IMR-90 (cell line): ENCODE results near the gene DCAF5. TPM values are rescaled to one million over a fixed set of nuclear protein-coding genes. Genes with fewer than 3 reads are reported as not detected.

ENCODE experiments used
- ATAC-seq: fragments of 200-7000 bp; cut with Tn5 transposase; 2 replicates; pipeline ENCODE4 v1.9.1; 2020; ENCODE audit warnings: low read depth, mild to moderate bottlenecking, moderate library complexity
- BruUV-seq: library from RNA; stranded (reverse); fragments of 400-500 nt; replicated peaks from 2 replicates; lab custom pipeline; 2021; lab: Mats Ljungman, UMichigan
- CTCF ChIA-PET: fragments of 300-600 bp; formaldehyde crosslinking; extraction: SDS; loops from one replicate; lab custom pipeline; 2021; ENCODE audit warnings: antibody characterized with exemption; lab: Yijun Ruan, JAX
- POLR2A ChIA-PET: fragments of 300-600 bp; sonication (Branson Sonifier 250); formaldehyde crosslinking; loops from one replicate; lab custom pipeline; 2022; ENCODE audit warnings: antibody characterized with exemption; ENCODE audit not compliant: unreplicated experiment; lab: Charles Lee
- DNase-seq: peaks from one replicate; pipeline ENCODE4 v3.0.0; 2013
- H2AFZ ChIP-seq: replicated peaks from 2 replicates; pipeline ENCODE3; 2013; ENCODE audit warnings: low read length, mild to moderate bottlenecking; ENCODE audit not compliant: poor library complexity
- H2AK5ac ChIP-seq: 2 replicates; pipeline ENCODE4 v1.6.1; 2013; ENCODE audit warnings: low read depth, low read length, inconsistent platforms
- H2AK9ac ChIP-seq: replicated peaks from 2 replicates; pipeline ENCODE3; 2013; ENCODE audit warnings: mild to moderate bottlenecking, low read depth, low read length, moderate library complexity; ENCODE audit not compliant: poor library complexity
- H2BK120ac ChIP-seq: 2 replicates; pipeline ENCODE4 v1.6.1; 2013; ENCODE audit warnings: low read depth, low read length, inconsistent platforms
- H2BK15ac ChIP-seq: 3 replicates; pipeline ENCODE4 v1.6.1; 2013; ENCODE audit warnings: low read depth, low read length, inconsistent platforms
- H2BK20ac ChIP-seq: 2 replicates; pipeline ENCODE4 v1.6.1; 2013; ENCODE audit warnings: low read depth, mild to moderate bottlenecking, inconsistent platforms, low read length, moderate library complexity
- H2BK5ac ChIP-seq: 2 replicates; pipeline ENCODE4 v1.6.1; 2013; ENCODE audit warnings: mild to moderate bottlenecking, low read depth, low read length, inconsistent platforms; ENCODE audit not compliant: poor library complexity, severe bottlenecking
- H3K14ac ChIP-seq: replicated peaks from 2 replicates; pipeline ENCODE4 v1.6.1; 2013; ENCODE audit warnings: low read depth, low read length, inconsistent platforms
- H3K18ac ChIP-seq: 2 replicates; pipeline ENCODE4 v1.6.1; 2013; ENCODE audit warnings: low read depth, low read length, control low read depth
- H3K23ac ChIP-seq: 2 replicates; pipeline ENCODE4 v1.6.1; 2013; ENCODE audit warnings: low read depth, low read length, inconsistent platforms
- H3K27ac ChIP-seq: 2 replicates; pipeline ENCODE4 v1.5.1; 2013; ENCODE audit warnings: mild to moderate bottlenecking, control low read depth, low read length; ENCODE audit not compliant: insufficient read depth
- H3K27me3 ChIP-seq: 2 replicates; pipeline ENCODE4 v1.6.1; 2013; ENCODE audit warnings: low read length; ENCODE audit not compliant: control insufficient read depth, insufficient read depth
- H3K36me3 ChIP-seq: 2 replicates; pipeline ENCODE4 v1.6.1; 2013; ENCODE audit warnings: low read length, mixed read lengths; ENCODE audit not compliant: control insufficient read depth, insufficient read depth
- H3K4ac ChIP-seq: 2 replicates; pipeline ENCODE4 v1.6.1; 2013; ENCODE audit warnings: low read depth, low read length, inconsistent platforms
- H3K4me1 ChIP-seq: 2 replicates; pipeline ENCODE4 v1.6.1; 2013; ENCODE audit warnings: low read length, mixed read lengths; ENCODE audit not compliant: control insufficient read depth, insufficient read depth
- H3K4me2 ChIP-seq: 2 replicates; pipeline ENCODE4 v1.6.1; 2013; ENCODE audit warnings: low read depth, mild to moderate bottlenecking, control low read depth, low read length, moderate library complexity
- H3K4me3 ChIP-seq: 2 replicates; pipeline ENCODE4 v1.5.1; 2013; ENCODE audit warnings: low read depth, mild to moderate bottlenecking, control low read depth, low read length, moderate library complexity; ENCODE audit not compliant: insufficient read depth
- H3K56ac ChIP-seq: 2 replicates; pipeline ENCODE4 v1.6.1; 2013; ENCODE audit warnings: low read length, inconsistent platforms; ENCODE audit not compliant: insufficient read depth; ENCODE audit errors: extremely low read depth
- H3K79me1 ChIP-seq, 2 experiments: 2 replicates each; pipeline ENCODE4 v1.6.1; 2013; ENCODE audit warnings: low read length in 2 of 2, inconsistent platforms in 1 of 2, low read depth in 1 of 2
- H3K9ac ChIP-seq: 2 replicates; pipeline ENCODE4 v1.6.1; 2013; ENCODE audit warnings: low read depth, low read length, control low read depth
- H3K9me1 ChIP-seq: 2 replicates; pipeline ENCODE4 v1.6.1; 2013; ENCODE audit warnings: low read length, inconsistent platforms; ENCODE audit not compliant: insufficient read depth
- H3K9me3 ChIP-seq: 2 replicates; pipeline ENCODE4 v1.6.1; 2013; ENCODE audit warnings: low read length; ENCODE audit not compliant: control insufficient read depth, insufficient read depth
- H4K20me1 ChIP-seq: 2 replicates; pipeline ENCODE4 v1.6.1; 2013; ENCODE audit warnings: low read length, inconsistent platforms; ENCODE audit not compliant: insufficient read depth
- H4K5ac ChIP-seq: 2 replicates; pipeline ENCODE4 v1.6.1; 2013; ENCODE audit warnings: mild to moderate bottlenecking, low read depth, low read length, control low read depth
- H4K8ac ChIP-seq, 2 experiments: 2 replicates each; pipeline ENCODE4 v1.6.1; 2013; ENCODE audit warnings: low read depth in 2 of 2, low read length in 2 of 2, control low read depth in 1 of 2, inconsistent platforms in 1 of 2
- H4K91ac ChIP-seq: 2 replicates; pipeline ENCODE4 v1.6.1; 2013; ENCODE audit warnings: low read depth, low read length, inconsistent platforms; ENCODE audit not compliant: insufficient read depth
- BHLHE40 ChIP-seq: fragments of 150-350 bp; IDR thresholded peaks from 2 replicates; pipeline ENCODE4 v1.6.1; 2016; ENCODE audit warnings: mild to moderate bottlenecking, low read depth, low read length
- CEBPB ChIP-seq: IDR thresholded peaks from 2 replicates; pipeline ENCODE4 v1.6.1; 2012; ENCODE audit warnings: low read depth, low read length, improper control_type of control experiment
- CHD1 ChIP-seq: IDR thresholded peaks from 2 replicates; pipeline ENCODE4 v1.6.1; 2012; ENCODE audit warnings: low read depth, low read length, improper control_type of control experiment
- MAZ ChIP-seq: IDR thresholded peaks from 2 replicates; pipeline ENCODE4 v1.6.1; 2012; ENCODE audit warnings: low read depth, mild to moderate bottlenecking, low read length, improper control_type of control experiment, moderate library complexity, borderline replicate concordance
- MXI1 ChIP-seq: IDR thresholded peaks from 2 replicates; pipeline ENCODE4 v1.6.1; 2012; ENCODE audit warnings: low read depth, mild to moderate bottlenecking, low read length, moderate library complexity, borderline replicate concordance
- NFE2L2 ChIP-seq: fragments of 150-350 bp; IDR thresholded peaks from 2 replicates; pipeline ENCODE4 v1.6.1; 2016; ENCODE audit warnings: low read depth, mild to moderate bottlenecking, low read length
- POLR2A ChIP-seq: IDR thresholded peaks from 2 replicates; pipeline ENCODE4 v1.6.1; 2012; ENCODE audit warnings: mild to moderate bottlenecking, low read depth, low read length
- RCOR1 ChIP-seq: IDR thresholded peaks from 2 replicates; pipeline ENCODE4 v1.6.1; 2012; ENCODE audit warnings: mild to moderate bottlenecking, low read length, improper control_type of control experiment; ENCODE audit not compliant: insufficient replicate concordance
- RFX5 ChIP-seq: IDR thresholded peaks from 2 replicates; pipeline ENCODE4 v1.8.0; 2012; ENCODE audit warnings: low read depth, mild to moderate bottlenecking, low read length, moderate library complexity
- SMC3 ChIP-seq: fragments of 150-350 bp; IDR thresholded peaks from 2 replicates; pipeline ENCODE4 v1.6.1; 2016; ENCODE audit warnings: low read depth, mild to moderate bottlenecking, antibody characterized with exemption, low read length, moderate library complexity
- USF2 ChIP-seq: fragments of 150-350 bp; IDR thresholded peaks from 2 replicates; pipeline ENCODE4 v1.6.1; 2017; ENCODE audit warnings: mild to moderate bottlenecking, antibody characterized with exemption, low read length, low read depth
- WGBS, 2 experiments: methylation state at CpG; one replicate each; pipeline versions ENCODE4 v1.1.5 to v1.1.7; 2013; ENCODE audit warnings: missing lambda C conversion rate in 2 of 2; ENCODE audit not compliant: insufficient read length in 1 of 2; ENCODE audit errors: extremely low coverage in 2 of 2; 5-methylcytosine and 5-hydroxymethylcytosine counted together
- dilution Hi-C: fragments of 300-500 bp; cut with HindIII; formaldehyde crosslinking; loops from one replicate; pipeline ENCODE4 v1.14.3; 2018; ENCODE audit warnings: low sequenced_read_pairs; ENCODE audit not compliant: unreplicated experiment
- in situ Hi-C: fragments of 300-500 bp; cut with MboI; formaldehyde crosslinking; loops from 3 replicates; pipeline ENCODE4 v1.14.3; 2019; ENCODE audit warnings: low sequenced_read_pairs, inconsistent platforms, mixed read lengths
- intact Hi-C: fragments of 100-400 bp; cut with micrococcal nuclease; formaldehyde crosslinking; loops from 2 replicates; pipeline ENCODE4 v1.10.0; 2022
- polyA plus RNA-seq, 3 experiments: library from polyadenylated mRNA; depleted of rRNA; stranded (reverse); fragments of >200 nt; gene quantifications; 2 replicates each; pipeline ENCODE4 v1.2.3, GENCODE V29; 2012; ENCODE audit warnings: low replicate concordance in 1 of 3
- total RNA-seq: library from RNA; depleted of rRNA; stranded (reverse); fragments of >200 nt; gene quantifications from 2 replicates; pipeline ENCODE4 v1.2.3, GENCODE V29; 2012
- TF ChIP-seq, protein P1 (sequence below): conservative IDR thresholded peaks from 2 replicates; pipeline ENCODE4 v1.5.1; 2012; ENCODE audit warnings: mild to moderate bottlenecking, low read depth, low read length, improper control_type of control experiment

DCAF5 gene
- total and polyA plus RNA-seq, 2 of the 4 experiments (the other 2 are of a cell fraction): 17.6 to 30.4 TPM

- TF ChIP-seq RCOR1: no peak
These were observed 20.3 kb downstream of the DCAF5 start (continued) for GRCh38 chr14:69132513-69133181.

- Histone ChIP-seq H3K18ac (no peak overlapping the region), H2AK9ac (no peak overlapping the region), H3K14ac (no peak overlapping the region), H3K9me3 (no peaks in the 10 kb centered on the region), H3K79me1 (peaks cover 15 to 80% of the 10 kb centered on the region in 2 experiments), H2BK5ac (no peak overlapping the region), H3K36me3 (no peaks in the 10 kb centered on the region), H2AK5ac (no peak overlapping the region), H2BK120ac (no peak overlapping the region), H3K9me1 (peaks cover 10% of the 10 kb centered on the region), H4K91ac (no peak overlapping the region), H3K56ac (no peak overlapping the region), H3K4me3 (no peak overlapping the region), H3K27ac (no peak overlapping the region), H4K20me1 (peaks cover 45% of the 10 kb centered on the region), H4K5ac (no peak overlapping the region), H4K8ac (no peak overlapping the region), H2BK20ac (no peak overlapping the region), H3K4ac (no peak overlapping the region), H3K27me3 (no peaks in the 10 kb centered on the region), H2AFZ (no peak overlapping the region), H3K4me1 (peaks cover 9% of the 10 kb centered on the region), H2BK15ac (no peak overlapping the region), H3K4me2 (no peak overlapping the region), H3K9ac (no peak overlapping the region), H3K23ac (no peak overlapping the region)
- DNase-seq: no peak
- BruUV-seq: no TSS peak
- ATAC-seq: no peak
- ChIA-PET POLR2A (interaction anchor here (0.6 kb wide), 1 partner anchor 9 kb away, joined by 15 read pairs; no protein-coding TSS in a partner anchor), CTCF (interaction anchor here (0.7 kb wide), 2 partner anchors 83 to 268 kb away, joined by 3 to 5 read pairs; no protein-coding TSS in a partner anchor)
- TF ChIP-seq CEBPB: no peak
- TF ChIP-seq NFE2L2: no peak
- no peak for TF ChIP-seq USF2
- TF ChIP-seq RCOR1: no peak
- no peak for TF ChIP-seq SMC3
- TF ChIP-seq CHD1: no peak
- no peak for TF ChIP-seq POLR2A
- TF ChIP-seq BHLHE40: no peak
- no peak for TF ChIP-seq MAZ
- TF ChIP-seq, protein P1, sequence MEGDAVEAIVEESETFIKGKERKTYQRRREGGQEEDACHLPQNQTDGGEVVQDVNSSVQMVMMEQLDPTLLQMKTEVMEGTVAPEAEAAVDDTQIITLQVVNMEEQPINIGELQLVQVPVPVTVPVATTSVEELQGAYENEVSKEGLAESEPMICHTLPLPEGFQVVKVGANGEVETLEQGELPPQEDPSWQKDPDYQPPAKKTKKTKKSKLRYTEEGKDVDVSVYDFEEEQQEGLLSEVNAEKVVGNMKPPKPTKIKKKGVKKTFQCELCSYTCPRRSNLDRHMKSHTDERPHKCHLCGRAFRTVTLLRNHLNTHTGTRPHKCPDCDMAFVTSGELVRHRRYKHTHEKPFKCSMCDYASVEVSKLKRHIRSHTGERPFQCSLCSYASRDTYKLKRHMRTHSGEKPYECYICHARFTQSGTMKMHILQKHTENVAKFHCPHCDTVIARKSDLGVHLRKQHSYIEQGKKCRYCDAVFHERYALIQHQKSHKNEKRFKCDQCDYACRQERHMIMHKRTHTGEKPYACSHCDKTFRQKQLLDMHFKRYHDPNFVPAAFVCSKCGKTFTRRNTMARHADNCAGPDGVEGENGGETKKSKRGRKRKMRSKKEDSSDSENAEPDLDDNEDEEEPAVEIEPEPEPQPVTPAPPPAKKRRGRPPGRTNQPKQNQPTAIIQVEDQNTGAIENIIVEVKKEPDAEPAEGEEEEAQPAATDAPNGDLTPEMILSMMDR: no peak
- TF ChIP-seq MXI1: no peak
- no peak for TF ChIP-seq RFX5
- dilution Hi-C loops (no loop called here), in situ Hi-C loops (no loop called here), intact Hi-C loops (no loop called here)
- no CpG with 5 or more reads among the region's 2 CpGs for WGBS, 2 experiments
These were observed 21.7 kb downstream of the DCAF5 start for GRCh38 chr14:69131176-69131575.
